Panc1 (cell line): ENCODE results near the gene LCE6A. TPM values are rescaled to one million over a fixed set of nuclear protein-coding genes. Genes with fewer than 3 reads are reported as not detected.

Source experiments
- ATAC-seq: fragments of 200-7000 bp; cut with Tn5 transposase; 2 replicates; pipeline ENCODE4 v1.9.1; 2020; ENCODE audit warnings: mild to moderate bottlenecking, moderate library complexity
- BruUV-seq: library from RNA; stranded (reverse); fragments of 400-500 nt; replicated peaks from 2 replicates; lab custom pipeline; 2021; lab: Mats Ljungman, UMichigan
- CTCF ChIA-PET: fragments of 300-600 bp; sonication (Branson Sonifier 250); formaldehyde crosslinking; loops from one replicate; lab custom pipeline; 2022; ENCODE audit warnings: antibody characterized with exemption; lab: Charles Lee
- POLR2A ChIA-PET: fragments of 300-600 bp; sonication (Branson Sonifier 250); formaldehyde crosslinking; loops from one replicate; lab custom pipeline; 2022; ENCODE audit warnings: antibody characterized with exemption; lab: Charles Lee
- DNase-seq: peaks from one replicate; pipeline ENCODE4 v3.0.0-alpha.2; 2010; ENCODE audit warnings: low read depth, low spot score
- H3K27ac ChIP-seq: 2 replicates; pipeline ENCODE4 v1.5.1; 2011; ENCODE audit warnings: mild to moderate bottlenecking, low read length, inconsistent platforms
- H3K27me3 ChIP-seq: fragments of 200-500 bp; sonication (Bioruptor generic); 2 replicates; pipeline ENCODE4 v1.6.0; 2014; ENCODE audit warnings: low read length, inconsistent platforms; ENCODE audit not compliant: control insufficient read depth, insufficient read depth
- H3K36me3 ChIP-seq: fragments of 200-500 bp; sonication (Bioruptor generic); 2 replicates; pipeline ENCODE4 v1.5.1; 2014; ENCODE audit warnings: inconsistent platforms, mild to moderate bottlenecking, low read length, moderate library complexity; ENCODE audit not compliant: control insufficient read depth, insufficient read depth
- H3K4me1 ChIP-seq: 2 replicates; pipeline ENCODE4 v1.5.1; 2011; ENCODE audit warnings: inconsistent platforms, mild to moderate bottlenecking, low read length, moderate library complexity; ENCODE audit not compliant: control insufficient read depth, insufficient read depth
- H3K4me3 ChIP-seq, 2 experiments: 2 replicates each; pipeline ENCODE4 v1.5.1; 2011 to 2012; ENCODE audit warnings: low read depth in 2 of 2, low read length in 2 of 2, mild to moderate bottlenecking in 2 of 2, inconsistent platforms in 1 of 2, moderate library complexity in 1 of 2
- H3K9me3 ChIP-seq: fragments of 200-500 bp; sonication (Bioruptor generic); 2 replicates; pipeline ENCODE4 v1.5.1; 2014; ENCODE audit warnings: low read depth, mild to moderate bottlenecking, inconsistent platforms, low read length, moderate library complexity; ENCODE audit not compliant: control insufficient read depth, insufficient read depth
- POLR2AphosphoS5 ChIP-seq: IDR thresholded peaks from 2 replicates; pipeline ENCODE4 v1.6.1; 2012; ENCODE audit warnings: mild to moderate bottlenecking, low read depth, low read length, moderate library complexity
- SIN3A ChIP-seq: IDR thresholded peaks from 2 replicates; pipeline ENCODE4 v1.6.1; 2012; ENCODE audit warnings: low read depth, mild to moderate bottlenecking, low read length, moderate library complexity, borderline replicate concordance; ENCODE audit not compliant: insufficient read depth
- TCF7L2 ChIP-seq: IDR thresholded peaks from 2 replicates; pipeline ENCODE4 v1.6.1; 2011; ENCODE audit warnings: mild to moderate bottlenecking, low read depth, low read length, inconsistent platforms
- in situ Hi-C: cut with HindIII; loops from 2 replicates; pipeline ENCODE4 v1.10.0; 2016; ENCODE audit warnings: low sequenced_read_pairs, low pct_unique_long_range_greater_than_20kb
- intact Hi-C: fragments of 100-400 bp; cut with micrococcal nuclease; formaldehyde crosslinking; loops from one replicate; pipeline ENCODE4 v1.10.0; 2022; ENCODE audit not compliant: unreplicated experiment
- total RNA-seq: library from RNA; stranded (reverse); gene quantifications from one replicate; pipeline ENCODE4 v1.2.1, GENCODE V29; 2021; ENCODE audit not compliant: unreplicated experiment
- TF ChIP-seq, protein P1 (sequence below): fragments of 450-650 bp; IDR thresholded peaks from 2 replicates; pipeline ENCODE4 v1.5.1; 2017; ENCODE audit warnings: mild to moderate bottlenecking
- TF ChIP-seq, protein P2 (sequence below), 2 experiments: IDR thresholded peaks; 2 replicates each; pipeline ENCODE4 v1.6.1; 2011 to 2012; ENCODE audit warnings: low read depth in 2 of 2, control low read depth in 1 of 2, low read length in 1 of 2, mild to moderate bottlenecking in 1 of 2, moderate library complexity in 1 of 2; ENCODE audit not compliant: insufficient read depth in 1 of 2

Gene LCE6A
- total RNA-seq, 1 experiment from 2014 or later: not detected

DNA sequence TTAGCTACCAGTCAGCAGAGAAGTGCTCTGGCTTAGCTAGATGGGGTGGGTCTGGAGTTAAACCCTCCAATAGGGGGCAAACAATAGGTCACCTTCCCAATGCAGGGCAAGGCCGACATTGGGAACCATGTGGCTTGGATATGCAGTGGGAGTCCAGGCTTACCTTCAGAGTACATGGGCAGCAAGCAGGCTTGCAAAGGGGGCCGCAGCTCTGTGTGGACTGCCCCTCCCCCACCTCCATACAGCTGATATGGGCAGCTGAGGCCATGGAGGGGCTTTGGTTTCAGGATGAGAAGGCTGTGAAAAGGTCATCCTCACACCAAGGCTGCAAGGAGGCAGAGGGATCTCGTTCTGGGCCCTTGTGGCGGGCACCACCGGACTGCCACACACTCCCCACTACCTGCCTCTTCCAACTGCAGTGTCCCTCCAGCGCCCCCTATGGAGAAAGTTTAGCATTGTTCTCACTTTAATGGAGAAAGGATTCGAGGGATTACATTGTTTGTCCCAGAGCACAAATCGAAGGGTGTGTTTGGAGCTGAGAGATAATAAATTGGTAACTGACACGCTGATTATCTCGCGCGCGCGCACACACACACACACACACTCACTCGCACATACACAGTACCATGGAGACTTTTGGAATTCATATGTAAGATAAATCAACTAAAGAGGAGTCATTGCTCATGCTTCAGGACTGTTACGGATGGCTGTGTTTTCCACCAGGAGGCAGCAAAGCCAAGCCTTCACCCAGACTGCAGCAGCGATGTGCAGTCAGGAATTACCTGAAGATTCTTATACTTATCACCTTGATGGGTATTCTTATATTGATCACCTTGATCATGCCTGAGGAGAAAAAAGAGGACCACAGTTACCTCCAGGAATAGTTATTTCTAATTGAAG is 28.4 kb downstream of the LCE6A start:
- intact Hi-C loops: loop anchor here (1.0 to 10.0 kb wide), 4 partner anchors 51 to 352 kb away; partner anchors contain the start of gene SPRR1B
- in situ Hi-C loops: no loop called here
- BruUV-seq: no TSS peak
- POLR2A ChIA-PET: no interaction called here
- TF ChIP-seq, protein P1, sequence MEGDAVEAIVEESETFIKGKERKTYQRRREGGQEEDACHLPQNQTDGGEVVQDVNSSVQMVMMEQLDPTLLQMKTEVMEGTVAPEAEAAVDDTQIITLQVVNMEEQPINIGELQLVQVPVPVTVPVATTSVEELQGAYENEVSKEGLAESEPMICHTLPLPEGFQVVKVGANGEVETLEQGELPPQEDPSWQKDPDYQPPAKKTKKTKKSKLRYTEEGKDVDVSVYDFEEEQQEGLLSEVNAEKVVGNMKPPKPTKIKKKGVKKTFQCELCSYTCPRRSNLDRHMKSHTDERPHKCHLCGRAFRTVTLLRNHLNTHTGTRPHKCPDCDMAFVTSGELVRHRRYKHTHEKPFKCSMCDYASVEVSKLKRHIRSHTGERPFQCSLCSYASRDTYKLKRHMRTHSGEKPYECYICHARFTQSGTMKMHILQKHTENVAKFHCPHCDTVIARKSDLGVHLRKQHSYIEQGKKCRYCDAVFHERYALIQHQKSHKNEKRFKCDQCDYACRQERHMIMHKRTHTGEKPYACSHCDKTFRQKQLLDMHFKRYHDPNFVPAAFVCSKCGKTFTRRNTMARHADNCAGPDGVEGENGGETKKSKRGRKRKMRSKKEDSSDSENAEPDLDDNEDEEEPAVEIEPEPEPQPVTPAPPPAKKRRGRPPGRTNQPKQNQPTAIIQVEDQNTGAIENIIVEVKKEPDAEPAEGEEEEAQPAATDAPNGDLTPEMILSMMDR: peak; percentile 81
- no peak for TF ChIP-seq TCF7L2
- CTCF ChIA-PET: interaction anchor here (0.6 to 1.4 kb wide), 3 partner anchors 217 to 329 kb away, joined by 3 to 11 read pairs (median 3); no protein-coding TSS in a partner anchor
- ATAC-seq: peak; percentile 88
- Histone ChIP-seq H3K27me3 (no peaks in the 10 kb centered on the region; the same call in 1 of the 2 replicates), H3K27ac (no peak overlapping the region), H3K4me3 (no peak overlapping the region), H3K9me3 (no peaks in the 10 kb centered on the region), H3K4me1 (no peaks in the 10 kb centered on the region), H3K36me3 (no peaks in the 10 kb centered on the region)
- peak; percentile 18 for DNase-seq

DNA sequence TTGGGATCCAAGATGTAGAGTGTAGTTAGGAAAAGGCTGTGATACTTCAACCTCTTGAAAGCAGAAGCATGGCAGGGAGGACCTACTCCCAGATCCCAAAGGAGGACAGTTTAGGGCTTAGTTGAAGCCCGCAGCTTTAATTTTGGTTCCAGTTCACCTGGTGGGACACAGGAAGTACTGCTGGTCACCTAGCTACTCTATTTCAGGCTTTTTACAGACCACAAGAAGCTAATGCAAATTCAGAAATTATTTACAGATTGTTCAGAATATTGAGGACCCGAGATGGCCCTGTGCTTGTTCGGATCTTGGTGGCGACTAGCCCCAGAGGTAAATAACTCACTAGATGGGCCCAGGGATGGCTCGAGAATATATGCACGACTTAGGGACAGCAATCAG is 29.1 kb downstream of the LCE6A start:
- intact Hi-C loops (loop anchor here (1.0 to 10.0 kb wide), 4 partner anchors 51 to 352 kb away; partner anchors contain the start of gene SPRR1B), in situ Hi-C loops (no loop called here)
- H3K27me3 ChIP-seq: no peaks in the 10 kb centered on the region; the same call in 1 of the 2 replicates
- TF ChIP-seq SIN3A (no peak), POLR2AphosphoS5 (no peak), TCF7L2 (no peak)
- TF ChIP-seq, protein P1: no peak
- H3K27ac ChIP-seq: no peak overlapping the region
- no peaks in the 10 kb centered on the region for H3K9me3 ChIP-seq
- ChIA-PET POLR2A (no interaction called here), CTCF (interaction anchor here (1.4 kb wide), 1 partner anchor 321 kb away, joined by 11 read pairs; no protein-coding TSS in a partner anchor)
- no peaks in the 10 kb centered on the region for H3K4me1 ChIP-seq
- no peaks in the 10 kb centered on the region for H3K36me3 ChIP-seq
- DNase-seq (no peak), ATAC-seq (no peak)
- no TSS peak for BruUV-seq
- no peak overlapping the region for H3K4me3 ChIP-seq

DNA sequence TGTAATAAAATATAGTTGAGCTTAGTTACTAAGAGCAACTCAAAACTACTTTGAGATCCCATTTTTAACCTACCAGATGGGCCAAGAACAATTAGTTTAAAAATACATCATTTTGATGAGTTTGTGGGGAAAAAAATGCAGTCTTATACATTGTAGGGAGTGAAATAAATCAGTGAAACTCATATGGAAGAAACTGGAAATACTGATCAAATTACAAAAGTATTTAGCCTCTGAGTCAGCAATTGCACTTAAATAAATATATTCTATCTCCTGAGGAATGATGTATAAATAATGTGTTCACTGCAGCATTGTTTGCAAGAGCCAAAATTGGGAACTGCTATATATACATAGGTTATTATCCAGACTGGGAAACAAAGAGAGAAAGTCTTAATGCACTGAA is 30.8 kb downstream of the LCE6A start:
- intact Hi-C loops: loop anchor here (5.0 to 10.0 kb wide), 2 partner anchors 49 to 161 kb away; partner anchors contain the start of gene SPRR1B
- Histone ChIP-seq H3K4me1 (no peaks in the 10 kb centered on the region), H3K27me3 (no peaks in the 10 kb centered on the region; the same call in 1 of the 2 replicates), H3K36me3 (no peaks in the 10 kb centered on the region), H3K9me3 (no peaks in the 10 kb centered on the region), H3K4me3 (no peak overlapping the region), H3K27ac (no peak overlapping the region)
- no TSS peak for BruUV-seq
- DNase-seq (no peak), ATAC-seq (no peak)
- in situ Hi-C loops: no loop called here
- TF ChIP-seq TCF7L2: no peak
- TF ChIP-seq, protein P1: no peak
- no peak for TF ChIP-seq SIN3A
- no peak for TF ChIP-seq POLR2AphosphoS5
- TF ChIP-seq, protein P2, sequence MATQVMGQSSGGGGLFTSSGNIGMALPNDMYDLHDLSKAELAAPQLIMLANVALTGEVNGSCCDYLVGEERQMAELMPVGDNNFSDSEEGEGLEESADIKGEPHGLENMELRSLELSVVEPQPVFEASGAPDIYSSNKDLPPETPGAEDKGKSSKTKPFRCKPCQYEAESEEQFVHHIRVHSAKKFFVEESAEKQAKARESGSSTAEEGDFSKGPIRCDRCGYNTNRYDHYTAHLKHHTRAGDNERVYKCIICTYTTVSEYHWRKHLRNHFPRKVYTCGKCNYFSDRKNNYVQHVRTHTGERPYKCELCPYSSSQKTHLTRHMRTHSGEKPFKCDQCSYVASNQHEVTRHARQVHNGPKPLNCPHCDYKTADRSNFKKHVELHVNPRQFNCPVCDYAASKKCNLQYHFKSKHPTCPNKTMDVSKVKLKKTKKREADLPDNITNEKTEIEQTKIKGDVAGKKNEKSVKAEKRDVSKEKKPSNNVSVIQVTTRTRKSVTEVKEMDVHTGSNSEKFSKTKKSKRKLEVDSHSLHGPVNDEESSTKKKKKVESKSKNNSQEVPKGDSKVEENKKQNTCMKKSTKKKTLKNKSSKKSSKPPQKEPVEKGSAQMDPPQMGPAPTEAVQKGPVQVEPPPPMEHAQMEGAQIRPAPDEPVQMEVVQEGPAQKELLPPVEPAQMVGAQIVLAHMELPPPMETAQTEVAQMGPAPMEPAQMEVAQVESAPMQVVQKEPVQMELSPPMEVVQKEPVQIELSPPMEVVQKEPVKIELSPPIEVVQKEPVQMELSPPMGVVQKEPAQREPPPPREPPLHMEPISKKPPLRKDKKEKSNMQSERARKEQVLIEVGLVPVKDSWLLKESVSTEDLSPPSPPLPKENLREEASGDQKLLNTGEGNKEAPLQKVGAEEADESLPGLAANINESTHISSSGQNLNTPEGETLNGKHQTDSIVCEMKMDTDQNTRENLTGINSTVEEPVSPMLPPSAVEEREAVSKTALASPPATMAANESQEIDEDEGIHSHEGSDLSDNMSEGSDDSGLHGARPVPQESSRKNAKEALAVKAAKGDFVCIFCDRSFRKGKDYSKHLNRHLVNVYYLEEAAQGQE (IDR thresholded peaks at IDR 0.05; ENCODE audit: insufficient read depth in 1 of 2, low read depth in 2 of 2, low read length in 1 of 2): no peak
- CTCF ChIA-PET: no interaction called here
- POLR2A ChIA-PET: no interaction called here
